HUES64 (cell line): ENCODE results near the gene PAPOLB.

Experiments used
- H3K27ac ChIP-seq: 2 replicates; pipeline ENCODE4 v1.7.0; 2013; ENCODE audit warnings: low read depth, low read length, inconsistent platforms
- H3K27me3 ChIP-seq: 2 replicates; pipeline ENCODE4 v1.6.1; 2013; ENCODE audit warnings: mild to moderate bottlenecking, low read length; ENCODE audit not compliant: insufficient read depth
- H3K36me3 ChIP-seq: 2 replicates; pipeline ENCODE4 v1.6.1; 2013; ENCODE audit warnings: mild to moderate bottlenecking, low read length; ENCODE audit not compliant: insufficient read depth
- H3K4me1 ChIP-seq: 2 replicates; pipeline ENCODE4 v1.6.1; 2013; ENCODE audit warnings: mild to moderate bottlenecking, low read length, moderate library complexity; ENCODE audit not compliant: insufficient read depth
- H3K4me3 ChIP-seq: 2 replicates; pipeline ENCODE4 v1.5.1; 2013; ENCODE audit warnings: mild to moderate bottlenecking, low read length, moderate library complexity
- H3K9ac ChIP-seq: 2 replicates; pipeline ENCODE4 v1.6.1; 2013; ENCODE audit warnings: mild to moderate bottlenecking, low read depth, low read length
- H3K9me3 ChIP-seq: 2 replicates; pipeline ENCODE4 v1.6.1; 2013; ENCODE audit warnings: low read depth, low read length; ENCODE audit not compliant: insufficient read depth
- WGBS: fragments of 150-250, 120-280 bp; methylation state at CpG from one replicate; pipeline ENCODE4 v1.1.7; 2013; ENCODE audit warnings: missing lambda C conversion rate; 5-methylcytosine and 5-hydroxymethylcytosine counted together

The PAPOLB gene

DNA sequence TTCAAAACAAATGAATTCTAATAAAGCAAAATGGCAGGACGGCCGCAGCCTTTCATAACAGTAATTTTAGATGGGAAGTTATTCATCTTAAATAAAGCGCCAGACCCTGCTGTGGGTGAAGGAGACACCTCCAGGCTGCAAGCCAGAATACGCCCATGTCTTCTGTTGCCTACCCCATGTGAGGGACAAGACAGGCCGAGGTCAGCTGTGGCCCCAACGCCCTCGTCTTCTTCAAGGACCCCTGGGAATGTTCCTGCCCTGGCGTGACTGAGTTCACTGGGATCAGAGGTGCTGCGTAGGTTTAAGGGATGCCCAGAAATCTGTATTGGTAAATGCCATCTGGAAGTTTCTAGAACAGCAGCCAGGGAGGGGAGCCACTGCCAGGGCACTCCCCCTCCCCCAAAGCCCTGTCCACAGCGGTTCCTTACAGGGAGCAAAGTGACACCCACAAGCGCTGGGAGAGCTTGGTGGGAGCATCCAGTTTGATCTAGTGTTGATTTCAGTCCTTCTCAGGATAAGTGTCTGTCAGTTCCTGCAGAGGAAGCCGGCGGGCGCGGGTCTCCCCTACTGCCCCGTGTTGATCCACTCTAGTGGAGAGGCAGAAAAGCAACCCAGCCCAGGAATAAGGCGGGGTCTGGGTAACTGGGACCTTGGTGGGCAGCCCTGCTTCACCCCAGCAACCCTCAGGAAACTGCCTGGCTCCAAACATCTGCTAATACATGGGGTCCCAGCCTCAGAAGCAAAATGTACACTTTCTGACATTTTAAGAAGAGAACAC, 20.6 kb downstream of the PAPOLB start:
- WGBS: 94% methylated on average over 17 of the region's 17 CpGs
- no peaks in the 10 kb centered on the region for H3K4me1 ChIP-seq

DNA sequence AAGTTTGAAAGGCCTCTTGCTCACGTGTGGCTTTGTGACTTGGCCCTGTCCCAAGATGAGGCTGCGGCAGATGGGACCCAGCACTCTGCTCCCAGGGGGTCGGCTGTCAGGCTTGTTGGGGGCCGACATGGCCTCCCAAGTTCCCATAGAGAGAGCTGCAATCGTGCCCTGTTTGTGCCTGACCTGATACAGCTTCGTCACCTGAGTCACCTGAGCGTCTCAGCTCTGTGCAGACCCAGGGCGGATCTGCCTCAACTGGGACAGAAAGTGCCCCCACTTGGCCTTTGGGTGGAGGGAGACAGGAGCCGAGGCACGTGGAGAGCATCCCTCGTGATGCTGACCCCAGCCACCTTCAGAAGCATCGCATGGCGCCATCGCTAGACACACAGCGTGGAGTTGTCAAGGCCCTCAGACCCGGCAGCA, 21.7 kb downstream of the PAPOLB start:
- Histone ChIP-seq H3K27me3 (no peaks in the 10 kb centered on the region), H3K4me3 (no peak overlapping the region), H3K36me3 (no peaks in the 10 kb centered on the region), H3K9me3 (no peaks in the 10 kb centered on the region), H3K4me1 (no peaks in the 10 kb centered on the region), H3K9ac (no peak overlapping the region), H3K27ac (no peak overlapping the region)
- WGBS: 94% methylated on average over 16 of the region's 16 CpGs

More for the DNA sequence above, 20.6 kb downstream of the PAPOLB start:
- Histone ChIP-seq H3K4me3 (no peak overlapping the region), H3K9ac (no peak overlapping the region), H3K9me3 (no peaks in the 10 kb centered on the region), H3K27me3 (no peaks in the 10 kb centered on the region), H3K27ac (no peak overlapping the region), H3K36me3 (no peaks in the 10 kb centered on the region)

DNA sequence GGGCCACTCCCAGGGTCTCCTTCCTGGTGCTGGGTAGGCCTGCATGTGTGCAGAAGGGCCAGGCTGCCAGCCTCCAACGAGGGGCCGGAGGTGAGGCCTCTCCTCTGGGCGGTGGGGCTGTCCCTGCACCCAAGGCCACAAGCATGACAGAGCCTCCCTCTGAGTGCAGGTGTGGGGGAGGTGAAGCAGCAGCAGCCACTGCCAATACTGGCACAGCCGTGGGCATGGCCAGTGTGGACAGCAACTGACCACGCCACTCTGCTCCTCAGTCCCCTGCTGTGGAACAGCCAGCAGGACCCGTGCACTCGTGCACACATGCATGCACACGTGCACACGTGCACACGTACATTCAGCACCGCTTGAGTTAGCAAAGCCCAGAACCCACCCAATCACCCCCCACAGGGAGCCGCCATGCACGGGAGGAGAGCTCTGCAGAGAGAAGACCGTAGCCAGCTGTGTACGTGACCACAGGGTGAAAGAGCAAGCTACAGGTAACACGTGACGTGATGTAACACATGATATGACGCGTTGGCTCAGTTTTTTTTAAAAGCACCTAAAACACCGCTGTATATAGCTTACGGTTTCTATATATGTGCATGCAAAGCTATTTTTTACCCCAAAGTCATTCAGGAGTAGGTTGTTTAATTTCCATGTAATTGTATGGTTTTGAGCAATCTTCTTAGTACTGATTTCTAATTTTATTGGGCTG, 23.1 kb downstream of the PAPOLB start:
- H3K9me3 ChIP-seq: no peaks in the 10 kb centered on the region
- H3K27me3 ChIP-seq: no peaks in the 10 kb centered on the region
- H3K27ac ChIP-seq: no peak overlapping the region
- no peaks in the 10 kb centered on the region for H3K36me3 ChIP-seq
- no peak overlapping the region for H3K4me3 ChIP-seq
- 96% methylated on average over 21 of the region's 21 CpGs for WGBS
- no peaks in the 10 kb centered on the region for H3K4me1 ChIP-seq
- no peak overlapping the region for H3K9ac ChIP-seq

DNA sequence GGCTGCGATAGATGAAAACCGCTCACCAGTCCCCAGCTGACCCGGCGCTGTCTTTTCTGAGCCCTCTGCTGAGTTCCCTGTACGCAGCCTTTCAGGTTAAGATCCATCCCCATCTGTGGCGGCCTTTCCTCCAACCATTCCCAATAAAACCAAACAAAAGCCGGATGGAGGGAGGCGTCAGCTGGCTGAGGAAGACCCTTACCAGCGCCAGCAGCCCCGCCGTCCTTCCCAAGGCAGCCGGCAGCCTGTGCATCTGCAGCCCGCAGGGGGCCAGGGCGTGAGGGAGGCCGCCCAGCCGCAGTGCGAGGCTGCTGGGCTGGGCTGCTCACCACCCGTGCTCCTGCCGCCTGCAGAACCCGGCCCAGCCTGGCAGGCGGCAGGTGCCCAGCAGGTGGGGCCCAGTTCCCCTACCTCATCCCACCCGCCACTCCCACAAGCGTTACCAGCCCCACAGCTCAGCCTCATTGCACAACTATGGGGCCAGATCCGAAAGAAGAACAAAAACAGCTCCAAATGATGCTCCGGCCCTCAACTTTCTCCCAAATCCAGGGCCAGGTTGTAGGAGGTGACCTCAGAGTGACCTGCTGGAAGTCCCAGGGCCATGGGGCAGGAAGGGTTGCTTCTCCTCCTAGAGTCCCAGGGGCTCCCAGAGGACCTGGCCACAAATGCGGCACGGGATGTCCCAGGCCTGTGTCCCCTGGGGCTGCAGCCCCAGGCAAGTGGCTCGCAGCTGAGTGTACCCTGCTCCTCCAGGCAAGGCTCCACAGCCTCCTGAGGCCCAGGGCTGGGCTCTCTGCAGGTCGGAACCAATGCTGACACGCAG, 23.8 kb downstream of the PAPOLB start:
- H3K4me1 ChIP-seq: no peaks in the 10 kb centered on the region
- H3K27ac ChIP-seq: no peak overlapping the region
- WGBS: 57% methylated on average over 30 of the region's 30 CpGs
- H3K4me3 ChIP-seq: no peak overlapping the region
- H3K9me3 ChIP-seq: no peaks in the 10 kb centered on the region
- no peaks in the 10 kb centered on the region for H3K27me3 ChIP-seq
- no peaks in the 10 kb centered on the region for H3K36me3 ChIP-seq
- H3K9ac ChIP-seq: no peak overlapping the region

DNA sequence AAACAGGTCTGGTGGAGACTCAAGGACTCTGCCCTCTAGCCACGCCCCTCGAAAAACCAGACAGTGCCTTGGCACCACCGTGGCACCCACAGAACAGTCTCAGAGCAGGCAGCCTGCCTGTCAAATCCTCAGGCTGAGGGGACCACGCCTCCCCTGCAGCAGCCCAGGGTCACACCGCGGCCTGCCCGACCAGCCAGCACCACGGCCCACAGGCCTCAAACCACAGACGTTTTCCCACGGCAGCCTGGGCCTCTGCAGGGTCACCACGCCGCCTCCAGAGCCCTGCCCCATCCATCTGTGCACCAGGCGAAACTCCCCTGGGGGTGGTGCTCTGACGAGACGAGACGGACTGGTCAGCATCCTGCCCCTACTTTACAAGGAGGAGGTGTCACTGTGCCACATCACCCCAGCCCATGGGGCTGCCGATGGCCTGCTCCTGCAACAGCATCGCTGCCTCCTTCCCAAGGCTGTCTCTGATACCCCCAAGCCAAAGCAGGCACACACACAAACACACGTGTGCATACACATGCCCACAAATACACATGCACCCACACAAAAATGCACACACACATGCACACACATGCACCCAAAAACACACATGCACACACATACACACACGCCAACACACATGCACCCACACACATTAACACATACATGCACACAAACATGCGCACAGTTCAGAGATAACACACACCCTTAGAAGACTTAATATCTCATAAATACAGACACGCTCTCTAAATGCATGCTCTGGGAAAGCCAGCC, 24.6 kb downstream of the PAPOLB start:
- no peaks in the 10 kb centered on the region for H3K9me3 ChIP-seq
- no peak overlapping the region for H3K27ac ChIP-seq
- H3K9ac ChIP-seq: no peak overlapping the region
- no peaks in the 10 kb centered on the region for H3K36me3 ChIP-seq
- no peaks in the 10 kb centered on the region for H3K27me3 ChIP-seq
- no peak overlapping the region for H3K4me3 ChIP-seq
- H3K4me1 ChIP-seq: no peaks in the 10 kb centered on the region
- WGBS: 89% methylated on average over 22 of the region's 22 CpGs

DNA sequence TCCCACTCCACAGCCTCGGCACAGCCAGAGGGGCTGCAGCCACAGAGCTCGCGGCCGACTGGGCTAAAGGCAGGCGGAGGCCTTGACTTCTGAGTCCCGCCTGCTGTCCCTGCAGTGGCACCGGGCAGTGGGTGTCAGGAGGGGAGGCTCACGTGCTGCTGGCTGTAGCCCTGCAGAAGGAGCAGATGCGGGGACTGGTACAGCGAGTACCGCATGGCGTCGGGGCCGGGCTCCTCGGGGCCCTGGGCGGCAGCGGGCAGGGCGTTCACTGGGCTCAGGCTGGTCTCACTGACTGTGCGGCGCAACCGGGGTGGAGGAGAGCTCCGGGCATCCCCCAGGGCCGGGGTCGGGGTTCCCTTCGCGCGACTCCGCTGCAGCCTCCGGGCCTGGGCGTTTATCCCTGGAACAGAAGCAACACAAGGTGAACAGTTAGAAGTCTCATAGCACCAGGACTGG, 25.6 kb downstream of the PAPOLB start:
- no peak overlapping the region for H3K27ac ChIP-seq

DNA sequence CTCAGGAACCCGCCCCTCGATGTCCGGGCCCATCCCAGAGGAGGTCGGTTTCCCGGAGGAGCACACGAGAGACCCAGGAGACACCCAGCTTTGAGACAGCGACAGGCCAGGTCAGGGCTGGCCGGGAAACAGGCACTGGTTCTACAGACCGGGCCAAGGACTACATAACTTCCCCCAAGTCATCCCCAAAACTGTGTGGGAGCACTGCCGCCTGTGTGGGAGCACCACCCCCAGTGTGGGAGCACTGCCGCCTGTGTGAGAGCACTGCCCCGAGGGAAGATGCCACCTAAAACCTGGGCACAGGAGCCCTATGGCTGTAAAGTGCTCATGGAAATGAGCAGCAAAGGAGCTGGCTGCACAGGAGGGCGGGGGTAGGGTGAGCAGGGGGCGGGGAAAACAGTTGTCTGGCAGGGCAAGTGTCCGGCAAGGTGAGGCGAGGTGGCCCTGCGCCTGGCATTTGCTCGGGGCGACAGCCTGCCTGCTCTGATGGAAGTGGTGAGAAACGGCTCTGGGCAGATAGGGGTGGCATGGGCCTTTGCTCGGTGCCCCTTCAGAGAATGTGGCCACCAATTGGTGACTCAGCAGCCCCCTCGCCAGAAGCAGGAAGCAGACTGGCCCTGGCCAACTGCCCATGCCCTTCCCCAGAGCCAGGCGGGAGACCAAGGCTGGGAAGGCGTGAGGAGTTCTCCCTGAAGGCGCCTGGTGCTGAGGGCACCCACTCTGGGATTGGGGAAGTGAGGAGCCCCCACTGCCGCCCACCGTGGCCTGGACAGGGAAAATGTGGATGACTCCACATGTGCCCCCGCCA, 26.2 kb downstream of the PAPOLB start:
- Histone ChIP-seq H3K4me1 (no peaks in the 10 kb centered on the region), H3K36me3 (no peaks in the 10 kb centered on the region), H3K9me3 (no peaks in the 10 kb centered on the region), H3K9ac (no peak overlapping the region), H3K27me3 (no peaks in the 10 kb centered on the region), H3K27ac (no peak overlapping the region), H3K4me3 (no peak overlapping the region)
- WGBS: 96% methylated on average over 28 of the region's 28 CpGs

More for the DNA sequence above, 25.6 kb downstream of the PAPOLB start:
- no peak overlapping the region for H3K4me3 ChIP-seq
- no peaks in the 10 kb centered on the region for H3K27me3 ChIP-seq
- H3K36me3 ChIP-seq: no peaks in the 10 kb centered on the region
- no peaks in the 10 kb centered on the region for H3K9me3 ChIP-seq
- no peak overlapping the region for H3K9ac ChIP-seq
- H3K4me1 ChIP-seq: no peaks in the 10 kb centered on the region
- 94% methylated on average over 30 of the region's 30 CpGs for WGBS

DNA sequence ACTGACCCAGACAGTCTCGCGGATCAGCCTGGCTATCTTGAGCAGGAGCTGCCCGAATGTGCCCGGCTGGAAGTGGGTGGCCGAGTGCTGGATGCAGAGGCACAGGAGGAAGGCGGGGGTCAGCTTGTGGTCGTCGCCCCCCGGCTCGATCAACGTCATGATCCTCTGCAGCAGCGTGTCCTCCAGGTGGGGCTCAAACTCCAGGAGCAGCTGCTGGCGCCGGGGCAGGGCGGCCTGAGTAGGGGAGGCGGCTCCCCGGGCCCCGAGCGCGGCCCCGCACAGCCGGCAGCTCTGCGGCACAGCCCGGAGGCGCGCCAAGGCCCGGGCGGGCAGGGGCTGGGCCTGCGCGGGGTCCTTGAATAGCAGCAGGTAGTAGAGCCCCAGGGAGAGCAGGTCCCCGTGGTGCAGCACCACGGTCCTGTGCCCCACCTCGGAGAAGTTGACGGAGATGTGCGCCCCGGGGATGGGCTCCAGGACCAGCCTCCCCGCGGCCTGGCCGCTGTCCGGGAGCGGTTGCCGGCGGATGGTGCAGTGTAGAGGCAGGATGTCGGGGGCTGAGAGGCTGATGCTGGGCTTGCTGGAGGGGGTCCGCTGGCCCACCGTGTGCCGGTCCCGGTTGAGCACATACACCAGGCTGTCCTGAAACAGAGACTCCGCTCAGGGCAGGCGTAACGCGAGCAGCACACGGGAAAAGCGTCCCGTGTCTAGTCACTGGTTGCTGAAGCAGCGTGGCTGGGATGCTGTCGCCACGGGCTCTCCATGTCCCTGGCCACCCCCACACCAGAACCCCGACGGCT, 27.0 kb downstream of the PAPOLB start:
- 96% methylated on average over 60 of the region's 60 CpGs for WGBS
- no peak overlapping the region for H3K4me3 ChIP-seq
- no peaks in the 10 kb centered on the region for H3K9me3 ChIP-seq
- H3K27ac ChIP-seq: no peak overlapping the region
- no peaks in the 10 kb centered on the region for H3K27me3 ChIP-seq
- no peaks in the 10 kb centered on the region for H3K4me1 ChIP-seq
- no peak overlapping the region for H3K9ac ChIP-seq
- no peaks in the 10 kb centered on the region for H3K36me3 ChIP-seq

DNA sequence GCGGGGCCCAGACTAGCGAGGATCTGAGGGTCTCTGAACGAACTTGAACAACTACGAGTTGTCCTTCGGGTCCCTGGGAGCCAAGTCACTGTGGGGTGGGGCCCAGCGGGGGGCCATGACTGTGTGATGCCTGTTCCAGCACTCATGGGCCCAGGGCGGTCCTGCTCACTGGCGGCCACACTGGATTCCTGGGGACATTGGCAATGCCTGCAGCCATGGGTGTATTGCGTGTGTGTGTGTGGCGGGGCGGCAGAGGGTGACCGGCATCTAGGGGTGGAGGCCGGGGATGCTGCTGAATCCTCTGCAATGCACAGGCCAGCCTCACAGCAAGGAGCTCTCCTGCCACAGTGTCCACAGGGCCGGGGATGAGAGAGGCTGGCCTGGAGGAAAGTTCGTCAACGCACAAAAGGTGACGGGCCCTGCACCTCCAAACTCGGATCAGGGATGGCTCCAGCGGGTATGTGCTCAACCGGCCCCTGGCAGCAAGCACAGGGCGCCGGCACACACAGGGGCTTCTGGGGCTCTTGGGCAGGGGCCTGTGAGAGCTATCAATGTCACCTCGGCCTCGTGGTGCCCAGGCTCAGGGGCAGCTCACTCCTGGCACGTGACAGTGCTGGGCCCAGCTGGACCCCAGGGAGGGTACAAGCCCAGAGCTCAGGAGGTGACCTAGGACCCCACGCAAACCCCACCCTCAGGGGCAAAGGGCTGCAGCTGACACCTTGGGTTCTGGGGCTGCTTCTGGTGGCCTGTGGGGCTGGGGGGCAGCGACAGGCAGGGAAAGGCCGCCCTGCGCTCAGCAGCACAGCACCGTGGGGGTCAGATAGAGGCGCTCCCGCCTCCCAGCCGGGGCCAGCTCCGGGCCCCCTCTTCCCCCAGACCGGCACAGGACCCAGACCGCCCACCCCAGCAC, 27.9 kb downstream of the PAPOLB start:
- Histone ChIP-seq H3K36me3 (no peaks in the 10 kb centered on the region), H3K4me3 (no peak overlapping the region), H3K9ac (no peak overlapping the region), H3K27me3 (no peaks in the 10 kb centered on the region), H3K27ac (no peak overlapping the region), H3K4me1 (no peaks in the 10 kb centered on the region), H3K9me3 (no peaks in the 10 kb centered on the region)
- WGBS: 89% methylated on average over 36 of the region's 36 CpGs
